Parathyroid adenoma (tissue), 2 donors: ENCODE results near the gene MRTFB.
A peak's percentile ranks its signal among the peaks of the same experiment; 100 is the strongest.

Experiments
- H2AFZ ChIP-seq: fragments of 300-600 bp; sonication (generic); one replicate; pipeline ENCODE4 v1.7.0; 2017; ENCODE audit warnings: antibody characterized with exemption, mild to moderate bottlenecking
- H3K27ac ChIP-seq: fragments of 300-600 bp; sonication (generic); one replicate; pipeline ENCODE4 v1.7.0; 2017
- H3K27me3 ChIP-seq: fragments of 300-600 bp; sonication (generic); one replicate; pipeline ENCODE4 v1.7.0; 2017; ENCODE audit warnings: low read length; ENCODE audit not compliant: control insufficient read depth, insufficient read depth
- H3K36me3 ChIP-seq: fragments of 300-600 bp; sonication (generic); one replicate; pipeline ENCODE4 v1.7.0; 2017; ENCODE audit warnings: low read length; ENCODE audit not compliant: control insufficient read depth, insufficient read depth
- H3K4me1 ChIP-seq: fragments of 300-600 bp; sonication (generic); one replicate; pipeline ENCODE4 v1.7.0; 2017; ENCODE audit warnings: control low read depth
- H3K4me2 ChIP-seq: fragments of 300-600 bp; sonication (generic); one replicate; pipeline ENCODE4 v1.7.0; 2017; ENCODE audit warnings: low read length
- H3K4me3 ChIP-seq: fragments of 300-600 bp; sonication (generic); one replicate; pipeline ENCODE4 v1.7.0; 2017; ENCODE audit warnings: low read depth, low read length
- H3K79me2 ChIP-seq: fragments of 300-600 bp; sonication (generic); one replicate; pipeline ENCODE4 v1.7.0; 2017; ENCODE audit warnings: control low read depth
- H3K9ac ChIP-seq: fragments of 300-600 bp; sonication (generic); one replicate; pipeline ENCODE4 v1.7.0; 2017; ENCODE audit warnings: mild to moderate bottlenecking
- H3K9me3 ChIP-seq: fragments of 300-600 bp; sonication (generic); one replicate; pipeline ENCODE4 v1.7.0; 2017; ENCODE audit warnings: low read length; ENCODE audit not compliant: control insufficient read depth
- TF ChIP-seq, protein P1 (sequence below): fragments of 300-600 bp; sonication (generic); IDR thresholded peaks from one replicate; pipeline ENCODE4 v1.7.0; 2017; ENCODE audit warnings: antibody characterized with exemption, mild to moderate bottlenecking
- donor health status: primary hyperparathyroidism.

MRTFB gene

DNA sequence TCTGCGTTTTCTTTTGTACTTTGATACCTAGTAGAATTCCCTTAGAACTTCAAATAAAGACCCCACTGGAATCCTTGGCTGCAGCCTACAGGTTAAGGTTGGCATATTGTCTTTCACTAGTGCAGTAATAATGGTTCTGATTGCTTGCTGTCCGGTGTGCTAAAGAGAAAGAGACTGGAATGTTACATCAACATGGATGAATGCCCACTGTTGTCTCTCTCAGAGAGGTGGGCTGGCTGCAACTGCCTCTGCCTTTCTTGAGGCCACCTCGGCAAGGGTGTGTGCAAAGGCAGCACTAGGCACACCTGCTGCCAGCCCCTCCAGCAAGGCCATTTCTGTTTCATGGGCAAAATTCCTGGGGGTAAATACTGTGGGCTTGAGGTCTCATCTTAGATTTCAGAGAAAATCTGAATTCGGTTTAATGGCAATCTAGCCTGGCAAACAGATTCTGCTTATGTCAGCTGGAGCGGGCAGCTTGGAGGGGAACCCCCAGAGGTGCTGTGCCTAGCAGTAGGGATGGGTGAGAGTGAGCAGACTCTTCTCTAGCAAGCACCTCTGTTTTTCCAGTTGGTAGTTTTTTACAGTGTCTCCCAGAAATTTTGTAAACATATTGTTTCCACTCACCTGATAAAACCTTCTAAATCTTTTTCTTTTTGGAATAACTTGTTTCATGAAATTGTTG, 54.0 kb downstream of the MRTFB start:
- no peaks in the 10 kb centered on the region for H3K36me3 ChIP-seq
- TF ChIP-seq, protein P1, sequence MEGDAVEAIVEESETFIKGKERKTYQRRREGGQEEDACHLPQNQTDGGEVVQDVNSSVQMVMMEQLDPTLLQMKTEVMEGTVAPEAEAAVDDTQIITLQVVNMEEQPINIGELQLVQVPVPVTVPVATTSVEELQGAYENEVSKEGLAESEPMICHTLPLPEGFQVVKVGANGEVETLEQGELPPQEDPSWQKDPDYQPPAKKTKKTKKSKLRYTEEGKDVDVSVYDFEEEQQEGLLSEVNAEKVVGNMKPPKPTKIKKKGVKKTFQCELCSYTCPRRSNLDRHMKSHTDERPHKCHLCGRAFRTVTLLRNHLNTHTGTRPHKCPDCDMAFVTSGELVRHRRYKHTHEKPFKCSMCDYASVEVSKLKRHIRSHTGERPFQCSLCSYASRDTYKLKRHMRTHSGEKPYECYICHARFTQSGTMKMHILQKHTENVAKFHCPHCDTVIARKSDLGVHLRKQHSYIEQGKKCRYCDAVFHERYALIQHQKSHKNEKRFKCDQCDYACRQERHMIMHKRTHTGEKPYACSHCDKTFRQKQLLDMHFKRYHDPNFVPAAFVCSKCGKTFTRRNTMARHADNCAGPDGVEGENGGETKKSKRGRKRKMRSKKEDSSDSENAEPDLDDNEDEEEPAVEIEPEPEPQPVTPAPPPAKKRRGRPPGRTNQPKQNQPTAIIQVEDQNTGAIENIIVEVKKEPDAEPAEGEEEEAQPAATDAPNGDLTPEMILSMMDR, result no peak
- H3K4me3 ChIP-seq, result no peak overlapping the region
- H3K4me1 ChIP-seq, result peaks cover 5% of the 10 kb centered on the region
- H3K27ac ChIP-seq, result no peak overlapping the region
- peaks cover 22% of the 10 kb centered on the region for H3K79me2 ChIP-seq
- H3K27me3 ChIP-seq, result no peaks in the 10 kb centered on the region
- H2AFZ ChIP-seq, result no peak overlapping the region
- peak overlapping the region; percentile 25 for H3K4me2 ChIP-seq
- H3K9ac ChIP-seq, result no peak overlapping the region
- H3K9me3 ChIP-seq, result no peaks in the 10 kb centered on the region

DNA sequence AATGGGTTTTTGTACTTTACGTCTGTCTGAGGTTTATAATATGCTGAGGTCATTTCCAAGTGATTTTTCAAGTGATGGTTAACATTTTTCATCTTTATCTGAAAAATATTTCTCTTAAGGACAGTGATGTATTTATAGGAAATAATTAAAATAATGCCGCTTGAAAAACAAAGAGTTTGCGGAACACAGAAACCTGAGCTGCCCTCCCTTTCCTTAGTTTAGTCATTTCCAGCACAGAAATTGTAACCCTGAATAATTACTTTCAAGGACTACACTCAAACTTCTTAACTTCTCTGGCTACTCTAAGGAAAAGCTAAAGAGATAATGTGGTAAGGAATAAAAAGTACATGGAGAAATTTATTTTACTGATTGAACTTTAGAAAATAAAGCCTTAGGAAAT, 54.6 kb downstream of the MRTFB start:
- H3K27ac ChIP-seq, result no peak overlapping the region
- H3K79me2 ChIP-seq, result peaks cover 22% of the 10 kb centered on the region
- no peak overlapping the region for H3K9ac ChIP-seq
- H3K36me3 ChIP-seq, result no peaks in the 10 kb centered on the region
- H3K4me2 ChIP-seq, result peak overlapping the region; percentile 25
- no peaks in the 10 kb centered on the region for H3K9me3 ChIP-seq
- H3K27me3 ChIP-seq, result no peaks in the 10 kb centered on the region
- no peak overlapping the region for H2AFZ ChIP-seq
- TF ChIP-seq, protein P1, result no peak
- H3K4me1 ChIP-seq, result no peaks in the 10 kb centered on the region
- no peak overlapping the region for H3K4me3 ChIP-seq

DNA sequence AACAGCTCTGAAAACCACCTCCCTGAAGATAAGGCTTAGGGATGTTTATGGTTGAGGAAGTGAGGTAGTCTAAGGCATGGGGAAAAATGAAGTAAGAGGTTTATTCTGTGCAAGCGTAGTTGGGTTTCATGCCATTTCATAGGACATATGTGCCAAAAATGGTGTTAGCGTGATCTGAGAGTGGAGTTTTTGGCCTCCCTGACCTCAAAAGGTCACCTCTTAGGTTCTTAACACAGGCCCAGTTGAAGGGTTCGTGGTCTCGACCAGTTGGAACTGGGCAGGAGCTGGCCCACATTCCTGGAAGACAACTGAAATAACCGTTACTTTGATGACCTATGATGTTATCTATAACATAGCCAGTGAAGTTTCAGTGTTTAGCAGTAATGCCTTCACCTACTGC, 57.0 kb downstream of the MRTFB start:
- Histone ChIP-seq H3K4me3 (no peak overlapping the region), H3K9me3 (no peaks in the 10 kb centered on the region), H3K4me2 (no peak overlapping the region), H3K9ac (no peak overlapping the region), H3K36me3 (no peaks in the 10 kb centered on the region), H3K4me1 (no peaks in the 10 kb centered on the region), H3K27me3 (no peaks in the 10 kb centered on the region), H3K79me2 (peaks cover 23% of the 10 kb centered on the region), H3K27ac (no peak overlapping the region), H2AFZ (no peak overlapping the region)
- TF ChIP-seq, protein P1, result no peak

DNA sequence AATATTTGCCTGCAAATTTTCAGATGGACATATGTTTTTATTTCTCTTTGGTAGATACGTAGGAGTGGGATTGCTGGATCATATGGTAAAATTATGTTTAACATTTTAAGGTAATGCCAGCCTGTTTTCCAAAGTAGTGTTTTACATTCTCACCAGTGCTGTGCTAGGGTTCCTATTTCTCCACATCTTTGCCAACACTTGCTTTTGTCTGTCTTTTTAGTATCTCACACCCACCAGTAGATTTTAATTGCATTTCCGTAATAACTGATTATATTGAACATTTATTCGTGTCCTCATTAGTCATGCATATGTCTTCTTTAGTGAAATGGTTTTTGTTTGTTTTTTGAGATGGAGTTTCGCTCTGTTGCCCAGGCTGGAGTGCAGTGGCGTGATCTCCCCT, 58.4 kb downstream of the MRTFB start:
- H3K4me3 ChIP-seq, result no peak overlapping the region
- H3K9ac ChIP-seq, result no peak overlapping the region
- no peak overlapping the region for H3K27ac ChIP-seq
- H3K4me2 ChIP-seq, result no peak overlapping the region
- H3K4me1 ChIP-seq, result no peaks in the 10 kb centered on the region
- H3K9me3 ChIP-seq, result no peaks in the 10 kb centered on the region
- TF ChIP-seq, protein P1, result no peak
- no peak overlapping the region for H2AFZ ChIP-seq
- no peaks in the 10 kb centered on the region for H3K36me3 ChIP-seq
- no peaks in the 10 kb centered on the region for H3K27me3 ChIP-seq
- H3K79me2 ChIP-seq, result peaks cover 18% of the 10 kb centered on the region
